Heart right ventricle (tissue), 16 donors: ENCODE results near the gene DBI. TPM values are rescaled to one million over a fixed set of nuclear protein-coding genes. Genes with fewer than 3 reads are reported as not detected.
A peak's percentile ranks its signal among the peaks of the same experiment; 100 is the strongest.

ENCODE experiments used
- ATAC-seq, 8 donors: fragments of 200-7000 bp; cut with Tn5 transposase; one replicate each; pipeline ENCODE4 v1.9.1; 2020; ENCODE audit warnings: mild to moderate bottlenecking in 8 of 8, moderate library complexity in 8 of 8, moderate number of reproducible peaks in 1 of 8
- DNase-seq, 2 donors: peaks; one replicate each; pipeline ENCODE4 v3.0.0-alpha.2; 2020
- H3K27ac ChIP-seq, 10 donors: fragments of 200-600 bp; sonication (generic) in 2 of 10; one replicate each; pipeline versions ENCODE4 v1.5.0 to v1.8.0; 2020 to 2022; ENCODE audit warnings: mild to moderate bottlenecking in 3 of 10
- H3K27me3 ChIP-seq, 7 donors: fragments of 200-600 bp; one replicate each; pipeline ENCODE4 v1.8.0; 2021 to 2022; ENCODE audit warnings: mild to moderate bottlenecking in 2 of 7
- H3K36me3 ChIP-seq, 9 donors: fragments of 200-600 bp; sonication (generic) in 1 of 9; one replicate each; pipeline versions ENCODE4 v1.5.0 to v1.8.0; 2020 to 2022; ENCODE audit warnings: mild to moderate bottlenecking in 2 of 9
- H3K4me1 ChIP-seq, 9 donors: fragments of 200-600 bp; sonication (generic) in 1 of 9; one replicate each; pipeline versions ENCODE4 v1.5.0 to v1.8.0; 2020 to 2022; ENCODE audit warnings: mild to moderate bottlenecking in 4 of 9
- H3K4me3 ChIP-seq, 10 donors: fragments of 200-600 bp; sonication (generic) in 2 of 10; one replicate each; pipeline versions ENCODE4 v1.5.0 to v1.8.0; 2020 to 2022; ENCODE audit warnings: mild to moderate bottlenecking in 7 of 10, moderate library complexity in 2 of 10
- H3K9me3 ChIP-seq, 11 donors: fragments of 200-600 bp in 10 of 11; sonication (generic) in 2 of 11; one replicate each; pipeline versions ENCODE4 v1.5.0 to v1.8.0; 2013 to 2022; ENCODE audit warnings: mild to moderate bottlenecking in 2 of 11, control low read depth in 1 of 11, moderate library complexity in 1 of 11
- CTCF ChIP-seq, 9 donors: fragments of 200-600 bp; sonication (generic) in 2 of 9; IDR thresholded peaks; one replicate each; pipeline versions ENCODE4 v1.5.0 to v1.8.0; 2021 to 2022; ENCODE audit warnings: antibody characterized with exemption in 9 of 9, mild to moderate bottlenecking in 5 of 9, moderate library complexity in 1 of 9
- WGBS, 2 donors: extraction: QIAGEN DNeasy Blood & Tissue Kit; methylation state at CpG; one replicate each; pipeline ENCODE4 v1.1.7; 2013; ENCODE audit warnings: inconsistent platforms in 1 of 2; 5-methylcytosine and 5-hydroxymethylcytosine counted together
- intact Hi-C, 10 donors: fragments of 100-400 bp; cut with DNase I; formaldehyde crosslinking; loops; one replicate each; pipeline versions ENCODE4 v1.11.1 to v1.14.2; 2022
- polyA plus RNA-seq, 2 donors: library from polyadenylated mRNA; stranded (reverse); fragments of 200-250 nt; gene quantifications; one replicate each; pipeline ENCODE4 v1.2.3, GENCODE V29; 2013
- total RNA-seq, 10 donors: library from RNA; stranded (reverse); fragmentation: NEBNext Ultra II Directional in 3 of 10; extraction: Animal tissue kit (Norgen Biotek cat#: 25700) in 3 of 10; gene quantifications; one replicate each; pipeline versions ENCODE4 v1.2.1 to v1.2.4, GENCODE V29; 2021 to 2023
- donor health status: Arrhythmogenic right ventricular cardiomyopathy.
- donor health status: ischemic (EF 13 %, LVEDD 7.1; RV severe dilation, severe dysfunction).
- donor health status: healthy with polysubstance abuse.
- donor health status: DM: no; HTN: yes; CAD: no.
- donor health status: DM: no; HTN: no; CAD: no.
- donor health status: ischemic (EF 25% LVEDD 6.9; RV normal size, moderate dysfunction).
- donor health status: ischemic (EF 25% LVEDD 5.7; RV mildly dilated, moderate dysfunction).
- donor health status: healthy.
- donor health status: DM: yes; HTN: yes; CAD: no.
- donor health status: Ischemic cardiomyopathy.
- donor health status: ischemic (EF 35%, LVEDD 5.7; RV mildly dilated, moderate dysfunction).
- donor health status: nonischemic (EF 11% LVEDD 7.7; RV severe dilation, severe dysfunction).
- donor health status: DM: yes; HTN: yes; CAD: no.
- donor health status: PGD.
- donor health status: ischemic (EF 29% LVEDD 5.4; RV normal size, mild dysfunction).
- donor health status: nonischemic (EF 23%, LVEDD 6.1; RV moderate dilation, normal function).

DBI gene
- total and polyA plus RNA-seq, 12 donors, result 195 to 502 (median 274) TPM

GRCh38 chr2:119405151-119405550, 38.4 kb downstream of the DBI start:
- no peak for ATAC-seq
- intact Hi-C loops, result loop anchor here in 9 of 10 donors (5.0 to 10.0 kb wide), 6 partner anchors 72 to 257 kb away; no protein-coding TSS in a partner anchor
- 92 to 93% methylated on average over 2 of the region's 2 CpGs for WGBS, 2 donors

DNA sequence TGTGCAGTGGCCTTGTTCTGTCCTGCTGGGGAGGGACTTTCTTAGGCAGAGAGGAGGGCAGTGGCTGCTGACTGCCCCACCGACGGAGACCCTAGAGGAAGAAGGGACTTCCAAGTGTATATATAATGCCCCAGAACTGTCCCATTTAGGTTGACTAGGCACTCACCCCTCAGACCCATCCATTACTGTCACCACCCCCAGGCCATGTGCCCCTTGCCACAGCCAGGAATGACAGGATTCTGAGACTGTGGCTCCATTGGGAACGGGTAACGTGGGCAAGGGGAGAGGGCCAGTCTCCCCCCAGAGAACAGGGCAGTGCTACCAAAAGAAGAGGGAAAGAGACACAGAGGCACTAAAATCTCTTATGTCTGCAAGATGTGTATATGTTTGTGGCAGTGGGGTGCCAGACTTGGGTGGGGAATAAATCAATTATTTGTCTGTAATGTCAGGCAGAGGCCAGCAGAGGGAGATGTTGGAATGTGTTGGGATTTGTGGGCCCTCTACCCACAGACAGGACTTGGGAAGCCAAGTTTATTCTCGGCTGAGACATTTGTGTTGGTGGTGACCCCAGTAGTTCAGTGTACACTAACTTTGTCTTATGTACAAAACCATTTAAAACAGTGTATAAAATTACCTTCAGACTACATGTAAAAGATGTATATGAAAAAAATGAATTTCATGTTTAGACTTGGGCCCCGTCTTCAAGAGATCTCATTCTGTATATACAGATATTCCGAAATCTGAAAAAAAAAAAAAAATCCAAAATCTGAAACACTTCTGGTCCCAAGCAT, 40.8 kb downstream of the DBI start:
- peak; percentile 45 to 85 (median 74) for ATAC-seq
- H3K4me1 ChIP-seq, result peaks cover 0 to 13% (median 4%) of the 10 kb centered on the region in 9 donors
- WGBS, 2 donors, result 74 to 78% methylated on average over 7 of the region's 7 CpGs
- H3K27me3 ChIP-seq, result no peaks in the 10 kb centered on the region
- intact Hi-C loops, result loop anchor here (1.0 to 10.0 kb wide), 9 partner anchors 69 to 255 kb away; no protein-coding TSS in a partner anchor
- peaks cover 0 to 5% (median 0%) of the 10 kb centered on the region in 11 donors for H3K9me3 ChIP-seq
- H3K36me3 ChIP-seq, result no peaks in the 10 kb centered on the region
- peak in 1 of 2 donors; percentile 61 for DNase-seq
- no peak overlapping the region for H3K4me3 ChIP-seq
- TF ChIP-seq CTCF (IDR thresholded peaks at IDR 0.05), result peak; percentile 67 to 85 (median 79)
- H3K27ac ChIP-seq, result peak overlapping the region in 1 of 10 donors; percentile 16

More at GRCh38 chr2:119405151-119405550, 38.4 kb downstream of the DBI start:
- Histone ChIP-seq H3K9me3 (peaks cover 0 to 5% (median 0%) of the 10 kb centered on the region in 11 donors), H3K27ac (no peak overlapping the region), H3K27me3 (no peaks in the 10 kb centered on the region), H3K4me1 (peaks cover 0 to 16% (median 6%) of the 10 kb centered on the region in 9 donors), H3K36me3 (no peaks in the 10 kb centered on the region), H3K4me3 (no peak overlapping the region)
- DNase-seq, result no peak
- TF ChIP-seq CTCF (IDR thresholded peaks at IDR 0.05), result no peak

GRCh38 chr2:119408221-119408619, 41.4 kb downstream of the DBI start:
- peak overlapping the region in 1 of 10 donors; percentile 16 for H3K27ac ChIP-seq
- no peaks in the 10 kb centered on the region for H3K27me3 ChIP-seq
- WGBS, 2 donors, result 66 to 68% methylated on average over 5 of the region's 5 CpGs
- peaks cover 0 to 5% (median 0%) of the 10 kb centered on the region in 11 donors for H3K9me3 ChIP-seq
- H3K4me3 ChIP-seq, result no peak overlapping the region
- no peak for TF ChIP-seq CTCF (IDR thresholded peaks at IDR 0.05)
- peaks cover 0 to 8% (median 0%) of the 10 kb centered on the region in 9 donors for H3K4me1 ChIP-seq
- DNase-seq, result no peak
- peak in 5 of 8 donors; percentile 36 to 55 (median 50) for ATAC-seq
- intact Hi-C loops, result loop anchor here in 9 of 10 donors (5.0 to 10.0 kb wide), 6 partner anchors 69 to 254 kb away; no protein-coding TSS in a partner anchor
- no peaks in the 10 kb centered on the region for H3K36me3 ChIP-seq

DNA sequence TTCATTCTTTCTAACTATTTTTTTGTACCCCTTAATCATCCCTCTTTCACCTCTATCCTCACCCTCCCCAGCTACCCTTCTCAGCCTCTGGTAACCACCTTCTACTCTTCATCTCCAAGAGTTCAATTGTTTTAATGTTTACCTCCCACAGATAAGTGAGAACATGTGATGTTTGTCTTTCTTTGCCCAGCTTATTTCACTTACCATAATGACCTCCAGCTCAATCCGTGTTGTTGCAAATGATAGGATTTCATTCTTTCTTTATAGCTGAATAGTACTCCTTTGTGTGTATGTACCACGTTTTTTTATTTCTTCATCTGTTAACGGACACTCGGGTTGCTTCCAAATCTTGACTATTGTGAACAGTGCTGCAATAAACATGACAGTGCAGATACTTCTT, 42.7 kb downstream of the DBI start:
- WGBS, 2 donors, result 81 to 84% methylated on average over 4 of the region's 4 CpGs
- no peak for TF ChIP-seq CTCF (IDR thresholded peaks at IDR 0.05)
- no peaks in the 10 kb centered on the region for H3K36me3 ChIP-seq
- H3K9me3 ChIP-seq, result peaks cover 0 to 12% (median 0%) of the 10 kb centered on the region in 11 donors
- DNase-seq (no peak), ATAC-seq (no peak)
- H3K27ac ChIP-seq, result no peak overlapping the region
- H3K4me3 ChIP-seq, result no peak overlapping the region
- H3K27me3 ChIP-seq, result no peaks in the 10 kb centered on the region
- peaks cover 0 to 6% (median 0%) of the 10 kb centered on the region in 9 donors for H3K4me1 ChIP-seq
- intact Hi-C loops, result loop anchor here in 9 of 10 donors (5.0 to 10.0 kb wide), 6 partner anchors 68 to 253 kb away; no protein-coding TSS in a partner anchor
